Measurements from ENCODE around the gene PES1. TPM values are rescaled to one million over a fixed set of nuclear protein-coding genes. Genes with fewer than 3 reads are reported as not detected.

The PES1 gene
- total RNA-seq, 1 donor from 2014 or later = 73.5 TPM

- no peak for DNase-seq (ENCODE audit: extremely low spot score, unreplicated experiment)
- peaks cover 26% of the 10 kb centered on the region for H3K27me3 Mint-ChIP-seq (ENCODE audit: unreplicated experiment)
- TF ChIP-seq, protein P1, sequence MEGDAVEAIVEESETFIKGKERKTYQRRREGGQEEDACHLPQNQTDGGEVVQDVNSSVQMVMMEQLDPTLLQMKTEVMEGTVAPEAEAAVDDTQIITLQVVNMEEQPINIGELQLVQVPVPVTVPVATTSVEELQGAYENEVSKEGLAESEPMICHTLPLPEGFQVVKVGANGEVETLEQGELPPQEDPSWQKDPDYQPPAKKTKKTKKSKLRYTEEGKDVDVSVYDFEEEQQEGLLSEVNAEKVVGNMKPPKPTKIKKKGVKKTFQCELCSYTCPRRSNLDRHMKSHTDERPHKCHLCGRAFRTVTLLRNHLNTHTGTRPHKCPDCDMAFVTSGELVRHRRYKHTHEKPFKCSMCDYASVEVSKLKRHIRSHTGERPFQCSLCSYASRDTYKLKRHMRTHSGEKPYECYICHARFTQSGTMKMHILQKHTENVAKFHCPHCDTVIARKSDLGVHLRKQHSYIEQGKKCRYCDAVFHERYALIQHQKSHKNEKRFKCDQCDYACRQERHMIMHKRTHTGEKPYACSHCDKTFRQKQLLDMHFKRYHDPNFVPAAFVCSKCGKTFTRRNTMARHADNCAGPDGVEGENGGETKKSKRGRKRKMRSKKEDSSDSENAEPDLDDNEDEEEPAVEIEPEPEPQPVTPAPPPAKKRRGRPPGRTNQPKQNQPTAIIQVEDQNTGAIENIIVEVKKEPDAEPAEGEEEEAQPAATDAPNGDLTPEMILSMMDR (IDR thresholded peaks at IDR 0.05) = no peak
- no peaks in the 10 kb centered on the region for H3K36me3 Mint-ChIP-seq (ENCODE audit: unreplicated experiment)
- H3K4me1 Mint-ChIP-seq (ENCODE audit: unreplicated experiment) = peaks cover 8% of the 10 kb centered on the region
- no peak overlapping the region for H3K4me3 Mint-ChIP-seq (ENCODE audit: unreplicated experiment)
- no peaks in the 10 kb centered on the region for H3K9me3 Mint-ChIP-seq (ENCODE audit: unreplicated experiment)
- H3K27ac Mint-ChIP-seq (ENCODE audit: unreplicated experiment) = no peak overlapping the region
These were observed 25.6 kb downstream of the PES1 start for GRCh38 chr22:30566125-30566524.

- TF ChIP-seq, protein P1 (IDR thresholded peaks at IDR 0.05) = no peak
- no peak for DNase-seq (ENCODE audit: extremely low spot score, unreplicated experiment)
- Mint-ChIP-seq H3K4me3 (ENCODE audit: unreplicated experiment) (no peak overlapping the region), H3K27me3 (ENCODE audit: unreplicated experiment) (peaks cover 22% of the 10 kb centered on the region), H3K4me1 (ENCODE audit: unreplicated experiment) (peaks cover 6% of the 10 kb centered on the region), H3K27ac (ENCODE audit: unreplicated experiment) (no peak overlapping the region), H3K9me3 (ENCODE audit: unreplicated experiment) (no peaks in the 10 kb centered on the region), H3K36me3 (ENCODE audit: unreplicated experiment) (no peaks in the 10 kb centered on the region)
These were observed 26.4 kb downstream of the PES1 start for GRCh38 chr22:30565341-30565740.

DNA sequence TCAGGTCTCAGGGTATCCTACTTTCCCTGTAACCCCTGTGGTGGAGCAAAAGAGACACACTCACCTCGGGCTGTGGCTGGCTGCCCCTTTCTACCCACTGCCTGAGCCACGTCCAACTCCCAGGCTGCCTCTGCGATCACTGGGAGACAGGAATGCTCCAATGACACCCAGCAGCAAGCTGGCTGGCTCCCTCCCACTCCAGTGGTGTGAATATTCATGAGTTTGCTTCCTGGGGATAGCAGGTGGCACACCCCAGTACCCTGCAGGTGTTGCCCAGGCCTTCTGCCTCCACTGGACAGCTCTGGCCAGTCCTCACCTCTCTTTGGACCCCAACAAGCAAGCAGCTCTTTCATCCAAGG is 27.0 kb downstream of the PES1 start:
- Mint-ChIP-seq H3K4me1 (ENCODE audit: unreplicated experiment) (peaks cover 6% of the 10 kb centered on the region), H3K36me3 (ENCODE audit: unreplicated experiment) (no peaks in the 10 kb centered on the region), H3K27ac (ENCODE audit: unreplicated experiment) (no peak overlapping the region), H3K27me3 (ENCODE audit: unreplicated experiment) (peaks cover 22% of the 10 kb centered on the region), H3K9me3 (ENCODE audit: unreplicated experiment) (no peaks in the 10 kb centered on the region), H3K4me3 (ENCODE audit: unreplicated experiment) (no peak overlapping the region)
- TF ChIP-seq, protein P1 (IDR thresholded peaks at IDR 0.05) = no peak
- no peak for DNase-seq (ENCODE audit: extremely low spot score, unreplicated experiment)

DNA sequence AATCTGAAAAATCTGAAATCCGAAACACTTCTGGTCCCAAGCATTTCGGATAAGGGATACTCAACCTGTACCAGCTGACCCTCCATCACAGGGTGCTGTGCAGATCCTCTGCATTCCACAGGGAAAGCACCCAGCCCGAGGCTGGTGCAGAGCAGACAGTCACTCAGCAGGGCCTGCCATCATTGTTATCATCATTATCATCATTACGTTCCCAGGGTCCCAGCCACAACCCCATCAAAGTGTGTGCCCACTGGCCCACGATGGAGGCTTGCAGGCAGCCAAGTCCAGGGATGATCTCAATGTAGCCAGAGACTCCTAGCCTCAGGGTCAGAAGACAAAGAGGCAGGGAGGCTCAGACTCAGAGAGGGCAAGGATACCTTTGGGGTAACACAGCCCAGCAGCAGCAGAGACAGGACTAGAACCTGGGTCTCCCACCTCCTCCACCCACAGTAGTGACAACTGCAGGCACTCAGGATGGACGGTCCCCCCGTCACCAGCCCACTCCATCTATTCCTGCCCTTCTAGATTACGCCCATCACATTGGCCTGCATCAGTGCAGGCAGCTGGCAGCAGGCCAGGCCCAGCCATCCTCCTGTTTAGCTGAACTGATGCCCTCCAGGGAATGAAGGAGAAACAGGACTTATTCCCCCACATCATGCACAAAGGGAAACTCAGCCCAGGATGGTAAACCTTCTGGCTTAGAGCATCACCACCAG is 27.5 kb downstream of the PES1 start:
- DNase-seq (ENCODE audit: extremely low spot score, unreplicated experiment) = no peak
- peaks cover 21% of the 10 kb centered on the region for H3K27me3 Mint-ChIP-seq (ENCODE audit: unreplicated experiment)
- no peaks in the 10 kb centered on the region for H3K36me3 Mint-ChIP-seq (ENCODE audit: unreplicated experiment)
- H3K4me1 Mint-ChIP-seq (ENCODE audit: unreplicated experiment) = peaks cover 6% of the 10 kb centered on the region
- H3K4me3 Mint-ChIP-seq (ENCODE audit: unreplicated experiment) = no peak overlapping the region
- H3K9me3 Mint-ChIP-seq (ENCODE audit: unreplicated experiment) = no peaks in the 10 kb centered on the region
- no peak overlapping the region for H3K27ac Mint-ChIP-seq (ENCODE audit: unreplicated experiment)
- TF ChIP-seq, protein P1 (IDR thresholded peaks at IDR 0.05) = no peak

GRCh38 chr22:30562366-30562765 is 29.3 kb downstream of the PES1 start:
- Mint-ChIP-seq H3K27me3 (ENCODE audit: unreplicated experiment) (peaks cover 11% of the 10 kb centered on the region), H3K4me1 (ENCODE audit: unreplicated experiment) (peaks cover 6% of the 10 kb centered on the region), H3K36me3 (ENCODE audit: unreplicated experiment) (no peaks in the 10 kb centered on the region), H3K27ac (ENCODE audit: unreplicated experiment) (no peak overlapping the region), H3K9me3 (ENCODE audit: unreplicated experiment) (no peaks in the 10 kb centered on the region), H3K4me3 (ENCODE audit: unreplicated experiment) (no peak overlapping the region)
- TF ChIP-seq, protein P1 (IDR thresholded peaks at IDR 0.05) = no peak
- no peak for DNase-seq (ENCODE audit: extremely low spot score, unreplicated experiment)

Data from osteocyte (in vitro differentiated cells).